ENCODE results near the gene PRKAA2. TPM values are rescaled to one million over a fixed set of nuclear protein-coding genes. Genes with fewer than 3 reads are reported as not detected.
A peak's percentile ranks its signal among the peaks of the same experiment; 100 is the strongest.

PRKAA2 gene
- total RNA-seq, 2 donors from 2014 or later: 1.6 to 6.8 TPM

- intact Hi-C loops (cut with DNase I): no loop called here
- no peaks in the 10 kb centered on the region for H3K27me3 ChIP-seq
- H3K9me3 ChIP-seq: no peaks in the 10 kb centered on the region
- H3K4me1 ChIP-seq: no peaks in the 10 kb centered on the region
- no peak overlapping the region for H3K9ac ChIP-seq (ENCODE audit: low read depth in 2 of 2, low read length in 2 of 2)
- no peak overlapping the region for H3K27ac ChIP-seq
- H3K36me3 ChIP-seq: no peaks in the 10 kb centered on the region
- no peak for DNase-seq
- TF ChIP-seq CTCF (IDR thresholded peaks at IDR 0.05): no peak
- H3K4me3 ChIP-seq: no peak overlapping the region
Observed at GRCh38 chr1:56745231-56745630, 100.1 kb downstream of the PRKAA2 start.

DNA sequence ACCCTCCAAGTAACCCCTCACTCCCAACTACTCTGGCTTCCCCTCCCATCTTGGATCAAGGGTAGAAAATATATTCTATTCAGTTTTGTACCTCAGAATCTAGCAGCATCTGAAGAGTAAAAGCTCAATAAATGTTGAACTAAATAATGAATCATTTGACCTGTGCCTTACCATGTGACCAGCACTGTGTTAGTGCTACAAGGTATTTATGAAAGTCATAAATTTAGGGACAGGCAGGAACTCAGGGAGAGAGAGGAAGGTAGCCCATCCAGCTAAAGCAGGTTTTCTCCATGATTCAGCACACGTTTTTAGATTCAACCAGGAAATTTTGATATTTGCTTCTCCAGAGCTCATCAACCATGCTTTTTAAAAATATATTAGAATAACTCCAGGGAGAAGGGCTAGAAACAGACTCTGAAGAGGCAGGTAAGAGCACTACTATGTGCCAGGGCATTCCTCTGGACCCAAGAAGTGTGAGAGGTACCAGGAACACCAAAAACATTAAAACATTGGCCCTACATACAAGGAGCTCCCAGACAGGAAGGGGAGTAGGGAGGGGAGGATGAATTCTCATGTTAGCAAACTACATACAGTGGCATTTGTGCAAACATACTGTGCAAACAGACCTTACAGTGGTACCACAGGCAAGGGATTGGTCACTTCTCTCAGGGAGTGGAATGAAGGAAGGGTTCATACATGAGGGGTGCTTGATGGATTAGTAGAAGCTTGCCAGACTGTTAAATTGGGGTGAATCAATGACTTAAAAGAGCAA lies 109.8 kb downstream of the PRKAA2 start:
- DNase-seq: no peak
- Histone ChIP-seq H3K4me3 (no peak overlapping the region), H3K9me3 (no peaks in the 10 kb centered on the region), H3K9ac (ENCODE audit: low read depth in 2 of 2, low read length in 2 of 2) (no peak overlapping the region), H3K4me1 (no peaks in the 10 kb centered on the region), H3K36me3 (no peaks in the 10 kb centered on the region), H3K27ac (no peak overlapping the region), H3K27me3 (no peaks in the 10 kb centered on the region)
- TF ChIP-seq CTCF (IDR thresholded peaks at IDR 0.05): no peak
- intact Hi-C loops (cut with DNase I): no loop called here

DNA sequence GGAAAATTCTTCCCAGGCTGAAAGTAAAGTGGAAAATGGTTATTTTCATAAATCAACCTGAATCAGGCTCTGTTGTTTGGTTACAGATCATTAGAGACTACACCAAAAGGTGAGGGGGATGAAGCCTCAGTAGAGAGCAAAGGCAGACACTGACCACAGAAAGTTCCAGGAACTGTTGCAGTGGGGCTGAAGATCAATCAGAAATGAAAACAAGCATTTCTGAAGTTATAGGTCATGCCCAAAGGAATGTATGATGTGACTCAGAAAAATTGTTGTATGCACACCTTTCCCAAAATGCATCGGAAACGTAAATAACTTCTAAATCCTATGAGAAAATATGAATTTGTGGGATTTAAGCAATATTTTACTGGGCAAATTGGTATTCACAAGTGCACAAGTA lies 110.8 kb downstream of the PRKAA2 start:
- H3K4me3 ChIP-seq: no peak overlapping the region

DNA sequence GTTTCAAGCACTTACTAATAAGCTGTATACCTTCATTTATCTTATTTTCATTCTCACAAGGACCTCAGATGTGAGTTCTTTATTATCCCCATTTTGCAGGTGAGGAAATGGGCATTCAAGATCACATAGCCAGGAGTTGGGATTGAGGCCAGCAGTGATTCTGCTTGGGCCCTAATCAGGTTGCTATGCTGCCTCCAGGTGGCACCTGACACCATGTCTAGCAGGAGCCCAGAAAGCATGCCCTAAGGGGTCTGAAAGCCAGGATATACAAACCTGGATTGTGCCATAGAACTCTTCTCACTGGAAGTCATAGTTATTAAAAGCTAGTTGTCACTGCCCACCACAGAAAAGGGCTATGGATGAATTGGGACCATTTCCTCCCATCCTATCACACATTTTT lies 113.0 kb downstream of the PRKAA2 start:
- no peak for TF ChIP-seq CTCF (IDR thresholded peaks at IDR 0.05)
- Histone ChIP-seq H3K4me1 (no peaks in the 10 kb centered on the region), H3K27me3 (no peaks in the 10 kb centered on the region), H3K27ac (no peak overlapping the region), H3K4me3 (no peak overlapping the region), H3K36me3 (no peaks in the 10 kb centered on the region), H3K9ac (ENCODE audit: low read depth in 2 of 2, low read length in 2 of 2) (no peak overlapping the region), H3K9me3 (no peaks in the 10 kb centered on the region)
- intact Hi-C loops (cut with DNase I): no loop called here
- DNase-seq: peak; percentile 25

More for the DNA sequence above, 110.8 kb downstream of the PRKAA2 start:
- no peaks in the 10 kb centered on the region for H3K27me3 ChIP-seq
- no peak overlapping the region for H3K9ac ChIP-seq (ENCODE audit: low read depth in 2 of 2, low read length in 2 of 2)
- TF ChIP-seq CTCF (IDR thresholded peaks at IDR 0.05): no peak
- H3K27ac ChIP-seq: no peak overlapping the region
- intact Hi-C loops (cut with DNase I): no loop called here
- no peaks in the 10 kb centered on the region for H3K4me1 ChIP-seq
- no peaks in the 10 kb centered on the region for H3K36me3 ChIP-seq
- H3K9me3 ChIP-seq: no peaks in the 10 kb centered on the region
- DNase-seq: no peak

GRCh38 chr1:56758794-56759193 lies 113.7 kb downstream of the PRKAA2 start:
- no peaks in the 10 kb centered on the region for H3K36me3 ChIP-seq
- no peak for DNase-seq
- no peaks in the 10 kb centered on the region for H3K27me3 ChIP-seq
- H3K9me3 ChIP-seq: no peaks in the 10 kb centered on the region
- TF ChIP-seq CTCF (IDR thresholded peaks at IDR 0.05): no peak
- no peak overlapping the region for H3K27ac ChIP-seq
- no peak overlapping the region for H3K9ac ChIP-seq (ENCODE audit: low read depth in 2 of 2, low read length in 2 of 2)
- H3K4me3 ChIP-seq: no peak overlapping the region
- intact Hi-C loops (cut with DNase I): no loop called here
- H3K4me1 ChIP-seq: no peaks in the 10 kb centered on the region

Other genes starting within 250 kb of the PRKAA2 start
- 10 to 100 TPM; 18.6 to 33.3 TPM for gene PLPP3, start 65.8 kb upstream of the PRKAA2 start, total RNA-seq
- gene FYB2, start 174.1 kb downstream of the PRKAA2 start, total RNA-seq: under 1 TPM; 0.32 to 0.66 TPM
- not detected for gene C8A, start 209.5 kb downstream of the PRKAA2 start, total RNA-seq